Astrocyte of the spinal cord (primary cell): Measurements from ENCODE around the gene CRTAC1.
A peak's percentile ranks its signal among the peaks of the same experiment; 100 is the strongest.

ENCODE experiments used
- DNase-seq: peaks from one replicate; pipeline ENCODE4 v3.0.0; 2011; ENCODE audit warnings: low read depth, low spot score
- H3K4me3 ChIP-seq: 2 replicates; pipeline ENCODE4 v1.5.1; 2011; ENCODE audit warnings: low read depth, mild to moderate bottlenecking, low read length, moderate library complexity
- in situ Hi-C: cut with HindIII; loops from 2 replicates; pipeline ENCODE4 v1.10.0; 2017; ENCODE audit warnings: low sequenced_read_pairs
- TF ChIP-seq, protein P1 (sequence below): IDR thresholded peaks from 2 replicates; pipeline ENCODE4 v1.5.1; 2012; ENCODE audit warnings: low read depth, mild to moderate bottlenecking, low read length, inconsistent platforms

The CRTAC1 gene

DNA sequence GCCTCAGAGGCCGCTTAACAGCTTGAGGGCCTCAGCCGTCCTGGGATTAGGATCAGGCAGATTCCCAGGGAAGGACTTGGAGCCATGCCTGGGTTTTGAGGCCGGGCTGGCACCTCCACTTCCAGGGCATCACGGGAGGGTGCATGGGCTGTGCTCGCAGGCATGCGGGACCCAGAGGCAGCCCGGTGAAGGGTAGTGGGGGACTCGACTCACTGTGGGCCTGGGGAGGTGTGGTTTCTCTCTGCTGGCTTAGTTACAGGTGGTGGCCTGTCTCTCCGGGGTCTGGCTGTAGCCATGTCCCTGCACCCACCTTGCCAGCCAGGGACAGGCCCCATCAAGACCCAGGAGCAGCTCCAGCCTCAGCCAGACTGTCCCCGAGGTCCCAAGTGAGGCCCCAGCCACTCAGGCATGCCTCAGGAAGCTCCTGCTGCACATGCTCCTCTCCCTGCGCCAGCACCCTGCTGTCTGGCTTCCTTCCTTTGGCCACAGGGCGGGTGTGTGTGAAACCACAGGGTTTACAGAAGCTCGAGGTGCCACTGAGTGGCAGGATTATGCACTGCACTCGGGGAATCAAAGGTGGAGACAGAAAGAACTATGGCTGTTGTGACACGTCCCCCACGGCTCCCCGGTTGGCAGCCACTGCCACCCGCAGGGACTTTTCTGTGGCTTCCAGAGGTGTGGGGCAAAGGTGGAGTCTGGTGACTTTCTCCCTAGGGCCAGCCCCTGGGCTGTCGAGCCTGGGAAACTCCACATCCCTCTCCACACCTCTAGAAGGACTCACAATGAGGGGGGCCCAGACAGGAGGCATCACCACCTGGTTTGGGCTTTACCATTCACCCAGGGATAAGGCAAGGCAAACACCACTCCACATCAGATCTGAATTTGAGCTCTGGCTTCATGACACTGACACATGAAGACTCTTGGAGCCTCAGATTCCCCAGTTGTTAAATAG, 161.1 kb downstream of the CRTAC1 start:
- peak; percentile 91 for DNase-seq
- in situ Hi-C loops = no loop called here
- TF ChIP-seq, protein P1, sequence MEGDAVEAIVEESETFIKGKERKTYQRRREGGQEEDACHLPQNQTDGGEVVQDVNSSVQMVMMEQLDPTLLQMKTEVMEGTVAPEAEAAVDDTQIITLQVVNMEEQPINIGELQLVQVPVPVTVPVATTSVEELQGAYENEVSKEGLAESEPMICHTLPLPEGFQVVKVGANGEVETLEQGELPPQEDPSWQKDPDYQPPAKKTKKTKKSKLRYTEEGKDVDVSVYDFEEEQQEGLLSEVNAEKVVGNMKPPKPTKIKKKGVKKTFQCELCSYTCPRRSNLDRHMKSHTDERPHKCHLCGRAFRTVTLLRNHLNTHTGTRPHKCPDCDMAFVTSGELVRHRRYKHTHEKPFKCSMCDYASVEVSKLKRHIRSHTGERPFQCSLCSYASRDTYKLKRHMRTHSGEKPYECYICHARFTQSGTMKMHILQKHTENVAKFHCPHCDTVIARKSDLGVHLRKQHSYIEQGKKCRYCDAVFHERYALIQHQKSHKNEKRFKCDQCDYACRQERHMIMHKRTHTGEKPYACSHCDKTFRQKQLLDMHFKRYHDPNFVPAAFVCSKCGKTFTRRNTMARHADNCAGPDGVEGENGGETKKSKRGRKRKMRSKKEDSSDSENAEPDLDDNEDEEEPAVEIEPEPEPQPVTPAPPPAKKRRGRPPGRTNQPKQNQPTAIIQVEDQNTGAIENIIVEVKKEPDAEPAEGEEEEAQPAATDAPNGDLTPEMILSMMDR = peak; percentile 90
- no peak overlapping the region for H3K4me3 ChIP-seq

- in situ Hi-C loops = no loop called here
- DNase-seq = no peak
- TF ChIP-seq, protein P1 = no peak
- H3K4me3 ChIP-seq = no peak overlapping the region
These were observed 162.2 kb downstream of the CRTAC1 start for GRCh38 chr10:97868134-97868685.

GRCh38 chr10:97867220-97867800, 163.1 kb downstream of the CRTAC1 start:
- in situ Hi-C loops = no loop called here
- no peak overlapping the region for H3K4me3 ChIP-seq
- TF ChIP-seq, protein P1 = no peak
- no peak for DNase-seq

- no peak overlapping the region for H3K4me3 ChIP-seq
- TF ChIP-seq, protein P1 = no peak
- in situ Hi-C loops = no loop called here
- DNase-seq = no peak
These were observed 163.7 kb downstream of the CRTAC1 start for GRCh38 chr10:97866524-97867219.

- H3K4me3 ChIP-seq = no peak overlapping the region
- TF ChIP-seq, protein P1 = no peak
- no peak for DNase-seq
- in situ Hi-C loops = no loop called here
These were observed 164.9 kb downstream of the CRTAC1 start for GRCh38 chr10:97865488-97865887.

- no peak for DNase-seq
- H3K4me3 ChIP-seq = no peak overlapping the region
- TF ChIP-seq, protein P1 = no peak
- in situ Hi-C loops = no loop called here
These were observed 166.6 kb downstream of the CRTAC1 start for GRCh38 chr10:97863808-97864207.
